Upper lobe of right lung (tissue), 1 donor: Measurements from ENCODE around the gene CAMTA1. TPM values are rescaled to one million over a fixed set of nuclear protein-coding genes. Genes with fewer than 3 reads are reported as not detected.
A peak's percentile ranks its signal among the peaks of the same experiment; 100 is the strongest.

Experiments used
- ATAC-seq: fragments of 200-7000 bp; cut with Tn5 transposase; one replicate; pipeline ENCODE4 v1.9.1; 2020; ENCODE audit warnings: mild to moderate bottlenecking, moderate library complexity
- DNase-seq: peaks from one replicate; pipeline ENCODE4 v3.0.0-alpha.2; 2020
- H3K27ac ChIP-seq: fragments of 200-600 bp; one replicate; pipeline ENCODE4 v1.8.0; 2022
- H3K27me3 ChIP-seq: fragments of 200-600 bp; one replicate; pipeline ENCODE4 v1.8.0; 2022; ENCODE audit warnings: mild to moderate bottlenecking
- H3K36me3 ChIP-seq: fragments of 200-600 bp; one replicate; pipeline ENCODE4 v1.8.0; 2022
- H3K4me1 ChIP-seq: fragments of 200-600 bp; one replicate; pipeline ENCODE4 v1.8.0; 2022
- H3K4me3 ChIP-seq: fragments of 200-600 bp; one replicate; pipeline ENCODE4 v1.8.0; 2022; ENCODE audit warnings: mild to moderate bottlenecking
- H3K9me3 ChIP-seq: fragments of 200-600 bp; one replicate; pipeline ENCODE4 v1.8.0; 2022
- intact Hi-C: fragments of 100-400 bp; cut with DNase I; formaldehyde crosslinking; loops from one replicate; pipeline ENCODE4 v1.11.0; 2022
- total RNA-seq: library from RNA; stranded (reverse); fragmentation: NEBNext Ultra II Directional; extraction: Animal tissue kit (Norgen Biotek cat#: 25700); gene quantifications from one replicate; pipeline ENCODE4 v1.2.1, GENCODE V29; 2021
- TF ChIP-seq, protein P1 (sequence below): fragments of 200-600 bp; IDR thresholded peaks from one replicate; pipeline ENCODE4 v1.8.0; 2022; ENCODE audit warnings: antibody characterized with exemption
- donor health status: DM: no; HTN: yes; CAD: no; lungs with severe emphysema.

The CAMTA1 gene
- total RNA-seq, 1 donor from 2014 or later, result 63.4 TPM

DNA sequence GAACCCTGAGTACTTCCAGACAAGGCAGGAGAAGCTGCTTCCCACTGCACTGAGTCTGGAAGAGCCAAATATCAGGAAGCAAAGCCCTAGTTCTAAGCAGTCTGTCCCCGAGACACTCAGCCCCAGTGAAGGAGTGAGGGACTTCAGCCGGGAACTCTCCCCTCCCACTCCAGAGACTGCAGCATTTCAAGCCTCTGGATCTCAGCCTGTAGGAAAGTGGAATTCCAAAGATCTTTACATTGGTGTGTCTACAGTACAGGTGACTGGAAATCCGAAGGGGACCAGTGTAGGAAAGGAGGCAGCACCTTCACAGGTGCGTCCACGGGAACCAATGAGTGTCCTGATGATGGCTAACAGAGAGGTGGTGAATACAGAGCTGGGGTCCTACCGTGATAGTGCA lies 952.8 kb downstream of the CAMTA1 start:
- Histone ChIP-seq H3K4me3 (no peak overlapping the region), H3K9me3 (no peaks in the 10 kb centered on the region), H3K36me3 (peaks cover 11% of the 10 kb centered on the region), H3K4me1 (no peaks in the 10 kb centered on the region), H3K27ac (no peak overlapping the region), H3K27me3 (no peaks in the 10 kb centered on the region)
- TF ChIP-seq, protein P1, sequence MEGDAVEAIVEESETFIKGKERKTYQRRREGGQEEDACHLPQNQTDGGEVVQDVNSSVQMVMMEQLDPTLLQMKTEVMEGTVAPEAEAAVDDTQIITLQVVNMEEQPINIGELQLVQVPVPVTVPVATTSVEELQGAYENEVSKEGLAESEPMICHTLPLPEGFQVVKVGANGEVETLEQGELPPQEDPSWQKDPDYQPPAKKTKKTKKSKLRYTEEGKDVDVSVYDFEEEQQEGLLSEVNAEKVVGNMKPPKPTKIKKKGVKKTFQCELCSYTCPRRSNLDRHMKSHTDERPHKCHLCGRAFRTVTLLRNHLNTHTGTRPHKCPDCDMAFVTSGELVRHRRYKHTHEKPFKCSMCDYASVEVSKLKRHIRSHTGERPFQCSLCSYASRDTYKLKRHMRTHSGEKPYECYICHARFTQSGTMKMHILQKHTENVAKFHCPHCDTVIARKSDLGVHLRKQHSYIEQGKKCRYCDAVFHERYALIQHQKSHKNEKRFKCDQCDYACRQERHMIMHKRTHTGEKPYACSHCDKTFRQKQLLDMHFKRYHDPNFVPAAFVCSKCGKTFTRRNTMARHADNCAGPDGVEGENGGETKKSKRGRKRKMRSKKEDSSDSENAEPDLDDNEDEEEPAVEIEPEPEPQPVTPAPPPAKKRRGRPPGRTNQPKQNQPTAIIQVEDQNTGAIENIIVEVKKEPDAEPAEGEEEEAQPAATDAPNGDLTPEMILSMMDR, result no peak
- DNase-seq (no peak), ATAC-seq (peak; percentile 79)
- intact Hi-C loops, result no loop called here

DNA sequence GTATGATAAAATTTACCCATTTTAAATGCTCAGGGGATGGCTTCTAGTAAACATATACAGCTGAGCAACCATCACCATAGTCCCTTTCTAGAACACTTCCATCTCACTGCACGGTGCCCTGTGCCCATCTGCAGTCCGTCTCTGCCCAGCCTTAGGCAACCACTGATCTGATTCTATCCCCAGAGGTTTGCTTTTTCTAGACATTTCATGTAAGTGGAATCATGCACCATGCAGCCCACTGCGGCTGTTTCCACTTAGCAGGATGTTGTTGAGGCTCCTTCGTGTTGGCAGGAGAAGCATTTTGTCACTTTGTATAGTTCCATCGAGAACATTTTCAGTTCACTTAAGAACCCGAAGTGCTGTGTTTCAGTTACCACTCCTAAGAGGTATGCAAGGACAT lies 958.1 kb downstream of the CAMTA1 start:
- Histone ChIP-seq H3K4me3 (no peak overlapping the region), H3K36me3 (peaks cover 2% of the 10 kb centered on the region), H3K27ac (no peak overlapping the region), H3K27me3 (no peaks in the 10 kb centered on the region), H3K9me3 (no peaks in the 10 kb centered on the region), H3K4me1 (no peaks in the 10 kb centered on the region)
- intact Hi-C loops, result no loop called here
- TF ChIP-seq, protein P1, result no peak
- DNase-seq (no peak), ATAC-seq (no peak)

GRCh38 chr1:7744882-7745281 lies 959.6 kb downstream of the CAMTA1 start:
- ATAC-seq (peak; percentile 31), DNase-seq (no peak)
- Histone ChIP-seq H3K4me1 (no peaks in the 10 kb centered on the region), H3K27me3 (no peaks in the 10 kb centered on the region), H3K36me3 (no peaks in the 10 kb centered on the region), H3K4me3 (no peak overlapping the region), H3K9me3 (no peaks in the 10 kb centered on the region), H3K27ac (peak overlapping the region; percentile 42)
- TF ChIP-seq, protein P1, result no peak
- intact Hi-C loops, result no loop called here

GRCh38 chr1:7745783-7746182 lies 960.5 kb downstream of the CAMTA1 start:
- intact Hi-C loops, result no loop called here
- TF ChIP-seq, protein P1, result no peak
- Histone ChIP-seq H3K27ac (peak overlapping the region; percentile 33), H3K4me1 (no peaks in the 10 kb centered on the region), H3K36me3 (no peaks in the 10 kb centered on the region), H3K27me3 (no peaks in the 10 kb centered on the region), H3K9me3 (no peaks in the 10 kb centered on the region), H3K4me3 (no peak overlapping the region)
- DNase-seq (no peak), ATAC-seq (peak; percentile 87)

- ATAC-seq (no peak), DNase-seq (no peak)
- Histone ChIP-seq H3K4me3 (no peak overlapping the region), H3K27me3 (no peaks in the 10 kb centered on the region), H3K36me3 (no peaks in the 10 kb centered on the region), H3K4me1 (peaks cover 5% of the 10 kb centered on the region), H3K9me3 (no peaks in the 10 kb centered on the region), H3K27ac (no peak overlapping the region)
- intact Hi-C loops, result no loop called here
- TF ChIP-seq, protein P1, result no peak
Measured at GRCh38 chr1:7747605-7748004, 962.4 kb downstream of the CAMTA1 start.

DNA sequence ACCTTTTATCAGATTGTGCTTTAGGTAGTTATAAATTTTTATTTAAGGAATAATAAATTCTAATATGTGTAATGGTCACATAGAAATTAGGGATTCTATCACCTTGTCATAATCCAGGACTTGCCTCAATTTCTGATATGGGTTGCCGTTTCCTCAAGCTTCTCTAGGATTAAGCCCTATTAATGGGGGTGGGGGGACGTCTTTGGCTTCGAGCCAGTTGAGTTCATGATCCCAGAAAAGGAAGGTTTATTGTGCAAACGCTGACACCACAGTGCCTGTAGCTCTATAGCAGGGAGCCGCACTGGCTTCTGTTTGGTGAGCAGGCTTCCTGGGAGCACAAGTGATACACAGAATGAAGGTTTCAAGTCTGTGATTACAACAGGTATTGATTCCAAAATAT lies 963.9 kb downstream of the CAMTA1 start:
- TF ChIP-seq, protein P1, result no peak
- DNase-seq, result no peak

More for the DNA sequence above, 963.9 kb downstream of the CAMTA1 start:
- no peaks in the 10 kb centered on the region for H3K36me3 ChIP-seq
- intact Hi-C loops, result no loop called here
- no peak overlapping the region for H3K27ac ChIP-seq
- H3K4me1 ChIP-seq, result peaks cover 16% of the 10 kb centered on the region
- no peak overlapping the region for H3K4me3 ChIP-seq
- no peaks in the 10 kb centered on the region for H3K9me3 ChIP-seq
- H3K27me3 ChIP-seq, result no peaks in the 10 kb centered on the region
- ATAC-seq, result no peak
